Neutrophil (primary cell): ENCODE data around the gene WIF1.

Experiments used
- H3K27ac ChIP-seq: fragments of 200-600 bp; sonication (generic); 2 replicates; pipeline ENCODE4 v1.5.1; 2016; ENCODE audit warnings: mild to moderate bottlenecking, moderate library complexity
- H3K27me3 ChIP-seq: fragments of 200-600 bp; sonication (generic); 2 replicates; pipeline ENCODE4 v1.6.0; 2016; ENCODE audit warnings: mild to moderate bottlenecking
- H3K36me3 ChIP-seq: fragments of 200-600 bp; sonication (generic); 2 replicates; pipeline ENCODE4 v1.5.1; 2017
- H3K4me1 ChIP-seq, 2 experiments: fragments of 200-600 bp in 1 of 2; sonication (generic) in 1 of 2; 1 replicate in 1 of 2; 2 replicates in 1 of 2; pipeline versions ENCODE4 v1.5.1 to v1.6.1; 2013 to 2016; ENCODE audit warnings: low read depth in 1 of 2, low read length in 1 of 2, mild to moderate bottlenecking in 1 of 2, moderate library complexity in 1 of 2; ENCODE audit not compliant: control insufficient read depth in 1 of 2, insufficient read depth in 1 of 2
- H3K4me3 ChIP-seq, 2 experiments: fragments of 200-600 bp in 1 of 2; sonication (generic) in 1 of 2; 1 replicate in 1 of 2; 2 replicates in 1 of 2; pipeline ENCODE4 v1.5.1; 2013 to 2016; ENCODE audit warnings: low read depth in 1 of 2, low read length in 1 of 2, mild to moderate bottlenecking in 1 of 2, moderate library complexity in 1 of 2
- H3K9me3 ChIP-seq: fragments of 200-600 bp; sonication (generic); 2 replicates; pipeline ENCODE4 v1.5.1; 2016
- TF ChIP-seq, protein P1 (sequence below): fragments of 200-600 bp; sonication (generic); IDR thresholded peaks from 2 replicates; pipeline ENCODE4 v1.5.1; 2016; ENCODE audit warnings: antibody characterized with exemption

Gene WIF1

DNA sequence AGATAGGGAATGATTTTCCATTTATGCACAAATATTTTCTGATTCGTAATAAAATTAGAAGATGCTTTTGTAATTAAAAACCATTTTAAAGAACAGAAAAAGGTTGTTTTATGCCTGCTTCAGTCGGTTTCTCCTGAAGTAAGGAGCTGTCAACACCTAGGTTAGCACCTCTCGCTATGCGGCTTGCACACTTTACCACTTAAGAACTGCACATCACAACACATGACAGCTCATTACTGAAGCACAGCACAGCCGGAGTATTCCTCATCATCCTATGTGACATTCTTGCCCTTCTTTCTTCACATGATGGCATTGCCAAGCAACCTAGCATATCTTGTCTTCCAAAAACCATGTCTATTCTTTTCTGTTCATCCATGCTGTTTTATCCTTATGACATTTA is 5.4 kb upstream of the WIF1 start:
- peaks cover 34% of the 10 kb centered on the region for H3K27me3 ChIP-seq
- no peak overlapping the region for H3K27ac ChIP-seq
- no peak overlapping the region for H3K4me3 ChIP-seq
- H3K4me1 ChIP-seq = peaks cover 6 to 15% of the 10 kb centered on the region in 2 experiments
- no peaks in the 10 kb centered on the region for H3K36me3 ChIP-seq
- TF ChIP-seq, protein P1, sequence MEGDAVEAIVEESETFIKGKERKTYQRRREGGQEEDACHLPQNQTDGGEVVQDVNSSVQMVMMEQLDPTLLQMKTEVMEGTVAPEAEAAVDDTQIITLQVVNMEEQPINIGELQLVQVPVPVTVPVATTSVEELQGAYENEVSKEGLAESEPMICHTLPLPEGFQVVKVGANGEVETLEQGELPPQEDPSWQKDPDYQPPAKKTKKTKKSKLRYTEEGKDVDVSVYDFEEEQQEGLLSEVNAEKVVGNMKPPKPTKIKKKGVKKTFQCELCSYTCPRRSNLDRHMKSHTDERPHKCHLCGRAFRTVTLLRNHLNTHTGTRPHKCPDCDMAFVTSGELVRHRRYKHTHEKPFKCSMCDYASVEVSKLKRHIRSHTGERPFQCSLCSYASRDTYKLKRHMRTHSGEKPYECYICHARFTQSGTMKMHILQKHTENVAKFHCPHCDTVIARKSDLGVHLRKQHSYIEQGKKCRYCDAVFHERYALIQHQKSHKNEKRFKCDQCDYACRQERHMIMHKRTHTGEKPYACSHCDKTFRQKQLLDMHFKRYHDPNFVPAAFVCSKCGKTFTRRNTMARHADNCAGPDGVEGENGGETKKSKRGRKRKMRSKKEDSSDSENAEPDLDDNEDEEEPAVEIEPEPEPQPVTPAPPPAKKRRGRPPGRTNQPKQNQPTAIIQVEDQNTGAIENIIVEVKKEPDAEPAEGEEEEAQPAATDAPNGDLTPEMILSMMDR = no peak
- no peaks in the 10 kb centered on the region for H3K9me3 ChIP-seq

DNA sequence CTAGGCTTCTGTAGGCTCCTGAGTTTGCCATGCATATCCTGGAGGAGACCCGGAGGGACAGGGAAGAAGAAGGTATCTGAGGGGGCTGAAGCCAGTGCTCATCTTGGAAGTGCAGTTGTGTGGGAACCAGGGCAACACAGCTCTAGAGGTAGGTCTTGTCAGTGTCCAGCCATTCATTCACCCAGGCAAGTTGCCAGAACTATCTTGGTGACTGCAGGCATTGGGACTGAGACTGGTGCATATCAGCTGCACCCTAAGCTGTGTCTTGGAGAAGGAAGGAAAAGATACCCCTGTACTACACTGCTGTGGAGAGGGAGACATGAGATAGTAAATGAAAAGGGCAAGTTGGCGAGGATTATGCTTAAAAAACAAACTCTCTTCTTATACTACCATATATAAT is 4.9 kb upstream of the WIF1 start:
- TF ChIP-seq, protein P1 = no peak
- Histone ChIP-seq H3K36me3 (no peaks in the 10 kb centered on the region), H3K27me3 (peaks cover 36% of the 10 kb centered on the region), H3K9me3 (no peaks in the 10 kb centered on the region), H3K27ac (no peak overlapping the region), H3K4me3 (no peak overlapping the region), H3K4me1 (peaks cover 9 to 20% of the 10 kb centered on the region in 2 experiments)

DNA sequence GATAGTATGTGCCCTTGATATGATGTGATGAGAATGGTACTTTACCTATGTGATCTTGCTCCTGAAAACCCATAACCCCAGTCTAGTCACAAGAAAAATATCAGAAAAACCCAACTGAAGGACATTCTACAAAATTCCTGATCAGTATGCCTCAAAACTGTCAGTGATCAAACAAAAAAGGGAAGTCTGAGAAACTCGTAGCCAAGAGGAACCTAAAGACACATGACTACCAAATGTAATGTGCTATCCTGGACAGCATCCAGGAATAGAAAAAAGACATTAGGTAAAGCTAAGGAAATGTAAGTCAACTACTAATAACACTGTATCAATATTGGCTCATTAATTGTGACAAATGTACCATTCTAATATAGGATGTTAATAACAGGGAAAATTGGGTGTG is 4.1 kb upstream of the WIF1 start:
- Histone ChIP-seq H3K9me3 (no peaks in the 10 kb centered on the region), H3K4me1 (peaks cover 12 to 23% of the 10 kb centered on the region in 2 experiments), H3K4me3 (no peak overlapping the region), H3K27me3 (peaks cover 39% of the 10 kb centered on the region), H3K36me3 (no peaks in the 10 kb centered on the region), H3K27ac (no peak overlapping the region)
- TF ChIP-seq, protein P1 = no peak

DNA sequence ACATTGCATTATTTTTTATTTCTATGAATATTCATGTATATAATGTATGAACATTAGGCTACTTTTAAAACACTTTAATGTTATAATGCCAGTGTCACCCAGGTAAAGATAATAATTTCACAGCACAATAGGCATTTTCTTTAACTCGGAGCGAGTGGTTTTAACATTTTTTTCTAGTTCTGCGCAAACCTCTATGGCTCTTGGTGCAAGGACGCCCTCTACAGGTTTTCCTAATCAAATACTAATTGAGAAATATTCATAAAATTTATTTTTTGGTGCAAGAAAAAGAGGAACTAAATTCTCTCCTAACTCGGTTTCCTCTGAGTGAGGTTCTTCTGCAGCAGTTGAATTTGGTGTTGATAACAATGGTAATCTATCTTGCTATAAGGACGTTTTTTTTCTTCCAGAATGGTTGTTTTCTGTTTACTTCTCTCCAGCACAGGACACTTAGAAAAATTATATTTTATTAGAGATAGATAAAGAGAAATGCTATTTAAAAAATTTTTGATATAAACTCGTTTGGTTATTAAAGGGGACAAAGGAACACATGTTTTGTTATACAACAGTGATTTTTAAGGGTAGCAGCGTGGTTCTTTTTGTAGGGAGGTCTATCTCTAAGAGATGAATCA is 2.4 kb upstream of the WIF1 start:
- Histone ChIP-seq H3K27ac (no peak overlapping the region), H3K4me3 (no peak overlapping the region), H3K27me3 (peaks cover 50% of the 10 kb centered on the region), H3K36me3 (no peaks in the 10 kb centered on the region), H3K4me1 (peaks cover 12 to 23% of the 10 kb centered on the region in 2 experiments), H3K9me3 (no peaks in the 10 kb centered on the region)
- TF ChIP-seq, protein P1 = no peak

DNA sequence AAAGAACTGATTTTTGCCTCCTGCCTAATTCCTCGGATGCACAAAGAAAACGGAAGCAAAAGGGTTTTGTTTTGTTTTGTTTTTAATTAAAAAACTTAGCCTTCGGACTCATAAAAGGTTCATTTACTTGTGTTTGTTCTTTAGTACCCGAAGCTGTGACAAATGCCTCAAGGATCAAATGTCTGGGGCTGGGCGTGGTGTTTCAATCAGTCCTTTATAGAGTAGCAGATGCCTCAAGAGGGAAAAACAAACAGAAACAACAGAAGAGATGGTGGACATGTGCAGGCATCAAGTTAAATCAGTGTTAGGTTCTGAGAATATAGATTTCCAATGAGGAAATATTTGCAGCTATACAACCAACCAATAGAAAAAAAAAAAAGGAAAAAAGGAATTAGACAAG is 1.6 kb upstream of the WIF1 start:
- TF ChIP-seq, protein P1 = no peak
- H3K4me3 ChIP-seq = no peak overlapping the region
- H3K9me3 ChIP-seq = no peaks in the 10 kb centered on the region
- H3K27ac ChIP-seq = no peak overlapping the region
- peaks cover 58% of the 10 kb centered on the region for H3K27me3 ChIP-seq
- no peaks in the 10 kb centered on the region for H3K36me3 ChIP-seq
- H3K4me1 ChIP-seq = peaks cover 12 to 23% of the 10 kb centered on the region in 2 experiments
